ENCODE measurements around the gene CTNNBL1.

Gene CTNNBL1

DNA sequence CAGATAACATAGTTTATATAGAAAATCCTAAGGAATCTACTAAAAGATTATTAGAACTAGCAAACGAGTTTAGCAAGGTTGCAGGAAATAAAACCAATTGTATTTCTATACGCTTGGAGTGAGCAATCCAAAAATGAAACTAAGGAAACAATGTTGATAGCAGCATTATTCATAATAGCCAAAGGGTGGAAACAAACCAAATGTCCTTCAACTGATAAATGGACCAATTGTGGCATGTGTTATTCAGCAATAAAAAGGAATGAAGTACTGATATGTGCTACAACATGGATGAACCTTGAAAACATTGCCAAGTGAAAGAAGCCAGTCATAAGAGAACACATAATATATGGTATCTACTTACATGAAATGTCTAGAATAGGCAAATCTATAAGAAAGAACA lies 108.1 kb downstream of the CTNNBL1 start:
- Histone ChIP-seq H3K23ac (ENCODE audit: low read length) (no peak overlapping the region), H3K56ac (ENCODE audit: low read length) (no peak overlapping the region), H4K8ac (ENCODE audit: low read depth, low read length) (no peak overlapping the region), H3K4me3 (ENCODE audit: low read length) (no peak overlapping the region), H4K5ac (ENCODE audit: low read length) (no peak overlapping the region), H3K4me2 (ENCODE audit: low read length) (no peak overlapping the region), H2AK5ac (ENCODE audit: low read length) (no peak overlapping the region), H3K4me1 (ENCODE audit: control insufficient read depth, low read depth, low read length) (no peaks in the 10 kb centered on the region), H3K36me3 (ENCODE audit: control insufficient read depth, insufficient read depth, low read length) (no peaks in the 10 kb centered on the region), H3K79me1 (ENCODE audit: low read length) (no peaks in the 10 kb centered on the region), H2BK5ac (ENCODE audit: low read length) (no peak overlapping the region), H3K9ac (ENCODE audit: low read length) (no peak overlapping the region), H2BK15ac (replicated peaks; ENCODE audit: low read depth) (no peak overlapping the region), H3K18ac (ENCODE audit: low read length) (no peak overlapping the region), H3K79me2 (ENCODE audit: control insufficient read depth, insufficient read depth, low read length) (no peaks in the 10 kb centered on the region), H3K27me3 (ENCODE audit: insufficient read depth, low read length, poor library complexity) (no peaks in the 10 kb centered on the region), H3K4ac (ENCODE audit: low read depth, low read length) (no peak overlapping the region), H2BK120ac (ENCODE audit: low read depth, low read length) (no peak overlapping the region), H3K27ac (ENCODE audit: low read depth, low read length) (no peak overlapping the region)
- WGBS (ENCODE audit: extremely low coverage, insufficient coverage, low lambda C conversion rate), result no CpG with 5 or more reads among the region's 2 CpGs
- no peak for DNase-seq

DNA sequence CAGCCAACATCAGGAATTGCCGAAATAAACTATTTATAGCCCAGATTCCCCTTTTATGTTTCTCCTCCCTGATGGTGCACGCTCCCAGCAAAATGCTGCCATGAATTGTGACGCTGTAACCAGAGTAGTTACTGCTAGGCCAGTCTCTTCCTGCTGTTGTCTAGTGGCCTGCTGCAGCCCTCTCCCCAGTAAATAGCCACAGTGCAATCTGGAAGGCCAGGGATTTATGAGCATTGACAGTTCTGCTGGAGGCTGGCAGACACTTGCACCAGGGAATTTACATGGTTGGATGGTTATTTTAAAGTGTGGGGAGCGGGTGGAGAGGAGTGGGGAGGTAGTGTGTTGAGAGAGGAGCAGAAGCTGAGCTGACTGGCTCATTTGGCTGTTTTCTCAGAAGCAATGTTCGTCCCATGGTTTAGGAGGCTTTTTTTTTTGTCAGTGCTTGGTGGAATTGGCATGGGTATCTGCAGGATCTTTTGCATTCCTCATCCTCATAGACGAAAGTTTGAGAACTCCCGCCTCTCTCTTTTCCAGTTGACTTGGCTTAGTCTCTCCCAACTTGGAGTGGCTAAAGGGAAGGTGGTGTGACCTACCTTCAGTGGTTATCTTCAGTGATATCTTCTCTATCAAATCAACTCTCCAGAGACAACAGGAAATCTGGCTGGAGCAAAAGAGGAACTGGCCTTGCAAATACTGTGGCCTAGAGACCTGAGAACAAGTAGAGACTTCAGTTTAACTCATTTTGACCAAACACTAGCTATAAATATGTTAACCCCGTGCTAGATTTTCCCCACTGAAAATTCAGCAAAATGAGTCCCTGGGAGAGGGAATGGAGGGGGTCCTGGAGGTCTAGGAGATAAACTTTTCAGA lies 109.8 kb downstream of the CTNNBL1 start:
- Histone ChIP-seq H2AK5ac (ENCODE audit: low read length) (no peak overlapping the region), H3K79me1 (ENCODE audit: low read length) (no peaks in the 10 kb centered on the region), H3K36me3 (ENCODE audit: control insufficient read depth, insufficient read depth, low read length) (no peaks in the 10 kb centered on the region), H2BK15ac (replicated peaks; ENCODE audit: low read depth) (no peak overlapping the region), H3K27ac (ENCODE audit: low read depth, low read length) (no peak overlapping the region), H2BK5ac (ENCODE audit: low read length) (no peak overlapping the region), H3K56ac (ENCODE audit: low read length) (no peak overlapping the region), H3K27me3 (ENCODE audit: insufficient read depth, low read length, poor library complexity) (no peaks in the 10 kb centered on the region), H3K18ac (ENCODE audit: low read length) (no peak overlapping the region), H3K4me1 (ENCODE audit: control insufficient read depth, low read depth, low read length) (peaks cover 5% of the 10 kb centered on the region), H3K4ac (ENCODE audit: low read depth, low read length) (no peak overlapping the region), H3K9ac (ENCODE audit: low read length) (no peak overlapping the region), H2BK120ac (ENCODE audit: low read depth, low read length) (no peak overlapping the region), H3K23ac (ENCODE audit: low read length) (no peak overlapping the region), H4K8ac (ENCODE audit: low read depth, low read length) (no peak overlapping the region), H3K79me2 (ENCODE audit: control insufficient read depth, insufficient read depth, low read length) (no peaks in the 10 kb centered on the region), H3K4me3 (ENCODE audit: low read length) (no peak overlapping the region), H4K5ac (ENCODE audit: low read length) (no peak overlapping the region), H3K4me2 (ENCODE audit: low read length) (no peak overlapping the region)
- peak; percentile 45 for DNase-seq
- no CpG with 5 or more reads among the region's 8 CpGs for WGBS (ENCODE audit: extremely low coverage, insufficient coverage, low lambda C conversion rate)

DNA sequence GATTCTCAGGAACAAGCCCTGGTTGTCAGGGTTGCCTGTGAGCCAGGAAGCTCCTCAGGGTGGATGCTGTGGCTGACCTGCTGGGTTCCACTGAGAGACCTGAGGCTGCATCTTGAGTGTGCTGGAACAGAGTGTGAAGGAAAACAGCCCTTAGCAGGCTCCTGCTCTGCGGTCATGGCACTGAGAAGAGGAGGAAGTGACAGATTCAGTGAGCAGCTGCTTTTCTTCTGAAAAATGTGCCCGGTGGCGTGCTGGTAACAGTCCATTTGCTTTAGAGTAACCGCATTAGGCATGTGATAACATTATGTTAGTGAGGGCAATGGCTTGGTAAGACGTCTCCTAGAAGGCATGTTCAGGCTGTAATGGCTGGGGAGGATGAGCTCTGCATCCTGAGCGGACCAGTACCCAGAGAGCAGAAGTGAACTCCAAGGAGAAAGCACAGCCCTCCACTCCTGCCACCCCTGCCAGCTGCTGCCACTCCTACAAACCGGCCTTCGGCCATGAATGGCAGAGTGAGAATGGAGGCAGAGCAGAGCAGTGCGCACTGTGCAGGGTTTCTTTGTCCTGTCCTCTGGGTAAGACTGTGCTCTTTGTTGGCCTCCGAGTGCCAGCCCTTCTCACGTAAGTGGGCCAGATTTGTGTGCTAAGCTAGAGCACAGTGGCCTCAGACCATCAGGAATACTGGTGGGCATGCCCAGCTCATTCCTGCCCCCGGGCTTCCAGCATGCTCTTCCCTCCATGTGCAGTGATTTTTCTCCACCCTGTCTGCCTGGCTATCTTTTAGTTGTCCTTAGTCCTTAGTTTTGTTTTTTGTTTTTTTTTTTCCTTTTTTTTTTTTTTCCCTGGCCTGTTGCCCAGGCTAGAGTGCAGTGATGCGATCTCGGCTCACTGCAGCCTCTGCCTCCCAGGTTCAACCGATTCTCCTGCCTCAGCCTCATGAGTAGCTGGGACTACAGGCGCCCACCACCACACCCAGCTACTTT lies 111.0 kb downstream of the CTNNBL1 start:
- Histone ChIP-seq H3K4me2 (ENCODE audit: low read length) (no peak overlapping the region), H2BK15ac (replicated peaks; ENCODE audit: low read depth) (no peak overlapping the region), H4K5ac (ENCODE audit: low read length) (no peak overlapping the region), H3K27me3 (ENCODE audit: insufficient read depth, low read length, poor library complexity) (no peaks in the 10 kb centered on the region), H3K4me3 (ENCODE audit: low read length) (no peak overlapping the region), H3K4ac (ENCODE audit: low read depth, low read length) (no peak overlapping the region), H4K8ac (ENCODE audit: low read depth, low read length) (no peak overlapping the region), H3K56ac (ENCODE audit: low read length) (peak overlapping the region; percentile 27), H3K79me2 (ENCODE audit: control insufficient read depth, insufficient read depth, low read length) (no peaks in the 10 kb centered on the region), H3K79me1 (ENCODE audit: low read length) (no peaks in the 10 kb centered on the region), H3K23ac (ENCODE audit: low read length) (no peak overlapping the region), H2BK120ac (ENCODE audit: low read depth, low read length) (no peak overlapping the region), H2BK5ac (ENCODE audit: low read length) (no peak overlapping the region), H3K36me3 (ENCODE audit: control insufficient read depth, insufficient read depth, low read length) (no peaks in the 10 kb centered on the region), H2AK5ac (ENCODE audit: low read length) (no peak overlapping the region), H3K4me1 (ENCODE audit: control insufficient read depth, low read depth, low read length) (peaks cover 7% of the 10 kb centered on the region), H3K9ac (ENCODE audit: low read length) (no peak overlapping the region), H3K18ac (ENCODE audit: low read length) (no peak overlapping the region), H3K27ac (ENCODE audit: low read depth, low read length) (no peak overlapping the region)
- no peak for DNase-seq
- no CpG with 5 or more reads among the region's 16 CpGs for WGBS (ENCODE audit: extremely low coverage, insufficient coverage, low lambda C conversion rate)

DNA sequence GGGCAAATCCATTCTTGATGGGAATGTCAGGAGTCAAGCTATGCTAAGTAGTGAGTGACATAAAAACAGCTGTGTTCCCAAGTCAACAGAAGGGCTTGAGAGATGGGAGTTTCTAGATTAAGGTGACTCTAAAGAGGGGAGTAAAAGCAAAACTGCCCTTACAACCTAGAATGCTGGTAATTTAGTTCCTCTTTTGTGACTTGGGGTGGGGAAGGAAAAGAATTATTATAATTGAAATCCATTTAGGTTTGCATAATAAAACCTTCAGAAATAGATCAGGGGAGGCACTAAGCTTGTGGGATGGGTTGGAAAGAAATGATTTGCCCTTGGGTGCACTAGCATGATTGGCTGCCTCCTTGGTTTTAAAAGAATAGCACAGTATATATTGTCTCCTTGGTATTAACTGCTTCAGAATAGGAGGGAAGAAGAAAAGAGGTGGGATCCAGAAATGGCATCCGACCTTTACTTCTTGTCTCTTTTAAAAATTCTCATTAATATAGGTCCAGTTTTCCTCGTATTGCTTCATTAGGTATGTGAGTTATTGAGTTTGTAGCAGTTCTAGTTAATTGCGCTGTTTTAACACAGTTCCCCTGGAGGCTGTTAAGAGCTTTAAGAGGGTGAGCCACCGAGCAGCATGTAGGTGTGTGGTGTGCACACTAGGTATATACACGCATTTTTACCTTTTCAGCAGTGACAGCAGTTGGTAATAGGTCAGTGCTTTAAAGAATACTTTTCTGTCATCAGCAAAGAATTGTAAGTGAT lies 113.8 kb downstream of the CTNNBL1 start:
- Histone ChIP-seq H3K79me1 (ENCODE audit: low read length) (no peaks in the 10 kb centered on the region), H2BK120ac (ENCODE audit: low read depth, low read length) (no peak overlapping the region), H3K56ac (ENCODE audit: low read length) (no peak overlapping the region), H3K27me3 (ENCODE audit: insufficient read depth, low read length, poor library complexity) (no peaks in the 10 kb centered on the region), H3K23ac (ENCODE audit: low read length) (no peak overlapping the region), H3K4ac (ENCODE audit: low read depth, low read length) (no peak overlapping the region), H4K8ac (ENCODE audit: low read depth, low read length) (no peak overlapping the region), H3K4me1 (ENCODE audit: control insufficient read depth, low read depth, low read length) (peaks cover 7% of the 10 kb centered on the region), H3K4me3 (ENCODE audit: low read length) (no peak overlapping the region), H3K36me3 (ENCODE audit: control insufficient read depth, insufficient read depth, low read length) (no peaks in the 10 kb centered on the region), H2BK15ac (replicated peaks; ENCODE audit: low read depth) (no peak overlapping the region), H3K79me2 (ENCODE audit: control insufficient read depth, insufficient read depth, low read length) (no peaks in the 10 kb centered on the region), H3K4me2 (ENCODE audit: low read length) (no peak overlapping the region), H3K27ac (ENCODE audit: low read depth, low read length) (peak overlapping the region; percentile 11), H2AK5ac (ENCODE audit: low read length) (no peak overlapping the region), H2BK5ac (ENCODE audit: low read length) (peak overlapping the region; percentile 56), H3K9ac (ENCODE audit: low read length) (no peak overlapping the region), H4K5ac (ENCODE audit: low read length) (no peak overlapping the region), H3K18ac (ENCODE audit: low read length) (no peak overlapping the region)
- no peak for DNase-seq
- WGBS (ENCODE audit: extremely low coverage, insufficient coverage, low lambda C conversion rate), result no CpG with 5 or more reads among the region's 5 CpGs

DNA sequence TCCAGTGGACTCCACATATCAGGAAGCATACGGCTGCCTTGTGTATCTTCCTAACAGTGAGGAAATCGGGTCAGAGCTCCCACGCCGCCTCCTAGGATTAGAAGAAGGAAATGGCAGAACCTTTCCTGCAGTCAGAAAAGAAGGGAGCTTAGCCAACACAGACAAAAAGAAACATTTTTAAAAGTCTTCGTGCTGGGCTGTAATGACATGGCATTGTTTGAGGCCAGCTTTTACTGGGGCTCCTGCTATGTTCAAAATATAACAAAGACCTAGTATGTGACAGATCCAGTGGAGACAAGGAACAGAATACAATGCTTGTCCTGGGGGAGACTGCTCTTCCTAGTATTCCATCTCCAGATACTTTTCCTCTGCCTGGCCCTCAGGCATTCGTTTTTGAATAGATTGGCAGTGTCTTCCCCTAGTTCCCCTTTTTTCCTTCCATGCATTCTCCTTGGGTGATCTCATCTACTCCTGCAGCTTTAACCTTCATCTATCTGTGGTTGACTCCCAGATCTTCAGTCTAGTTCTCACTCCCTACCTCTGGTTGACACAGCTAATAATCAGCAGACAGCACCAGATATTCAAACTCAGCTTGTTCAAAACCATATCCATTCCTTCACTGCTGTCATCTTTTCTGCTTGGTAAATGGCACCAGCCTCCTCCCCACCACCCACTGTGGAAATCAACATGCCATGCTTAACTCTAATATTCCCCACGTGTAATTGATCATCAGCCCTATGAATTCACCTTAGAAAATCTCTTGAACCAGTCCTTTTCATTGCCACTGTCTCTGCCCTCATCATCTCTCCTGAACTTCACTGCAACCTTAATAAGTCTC lies 114.6 kb downstream of the CTNNBL1 start:
- peak overlapping the region; percentile 11 for H3K27ac ChIP-seq (ENCODE audit: low read depth, low read length)
- peak; percentile 86 for DNase-seq
- WGBS (ENCODE audit: extremely low coverage, insufficient coverage, low lambda C conversion rate), result no CpG with 5 or more reads among the region's 7 CpGs

More for the DNA sequence above, 114.6 kb downstream of the CTNNBL1 start:
- Histone ChIP-seq H2BK15ac (replicated peaks; ENCODE audit: low read depth) (no peak overlapping the region), H3K27me3 (ENCODE audit: insufficient read depth, low read length, poor library complexity) (no peaks in the 10 kb centered on the region), H4K8ac (ENCODE audit: low read depth, low read length) (no peak overlapping the region), H2AK5ac (ENCODE audit: low read length) (no peak overlapping the region), H3K36me3 (ENCODE audit: control insufficient read depth, insufficient read depth, low read length) (no peaks in the 10 kb centered on the region), H3K4ac (ENCODE audit: low read depth, low read length) (no peak overlapping the region), H2BK120ac (ENCODE audit: low read depth, low read length) (no peak overlapping the region), H3K18ac (ENCODE audit: low read length) (no peak overlapping the region), H2BK5ac (ENCODE audit: low read length) (peak overlapping the region; percentile 9), H3K9ac (ENCODE audit: low read length) (no peak overlapping the region), H3K4me3 (ENCODE audit: low read length) (no peak overlapping the region), H4K5ac (ENCODE audit: low read length) (no peak overlapping the region), H3K4me2 (ENCODE audit: low read length) (no peak overlapping the region), H3K23ac (ENCODE audit: low read length) (no peak overlapping the region), H3K79me2 (ENCODE audit: control insufficient read depth, insufficient read depth, low read length) (no peaks in the 10 kb centered on the region), H3K79me1 (ENCODE audit: low read length) (no peaks in the 10 kb centered on the region), H3K4me1 (ENCODE audit: control insufficient read depth, low read depth, low read length) (peaks cover 7% of the 10 kb centered on the region), H3K56ac (ENCODE audit: low read length) (no peak overlapping the region)
